GM10248 (cell line): ENCODE measurements around the gene CSK.

Experiments used
- CTCF ChIA-PET: fragments of 300-600 bp; sonication (Branson Sonifier 250); formaldehyde crosslinking; extraction: SDS; loops from one replicate; lab custom pipeline; 2021; ENCODE audit warnings: antibody characterized with exemption; lab: Yijun Ruan, JAX
- POLR2A ChIA-PET: fragments of 350-650 bp; sonication (Branson Sonifier 250); formaldehyde crosslinking; extraction: SDS; loops from one replicate; lab custom pipeline; 2020; ENCODE audit warnings: antibody characterized with exemption; lab: Yijun Ruan, JAX
- DNase-seq: peaks from one replicate; pipeline ENCODE4 v3.0.0; 2012; ENCODE audit errors: extremely low spot score
- CTCF ChIP-seq: IDR thresholded peaks from 2 replicates; pipeline ENCODE4 v1.5.1; 2012; ENCODE audit warnings: mild to moderate bottlenecking, low read depth; ENCODE audit errors: extremely low read depth, missing control alignments, control extremely low read depth

CSK gene

DNA sequence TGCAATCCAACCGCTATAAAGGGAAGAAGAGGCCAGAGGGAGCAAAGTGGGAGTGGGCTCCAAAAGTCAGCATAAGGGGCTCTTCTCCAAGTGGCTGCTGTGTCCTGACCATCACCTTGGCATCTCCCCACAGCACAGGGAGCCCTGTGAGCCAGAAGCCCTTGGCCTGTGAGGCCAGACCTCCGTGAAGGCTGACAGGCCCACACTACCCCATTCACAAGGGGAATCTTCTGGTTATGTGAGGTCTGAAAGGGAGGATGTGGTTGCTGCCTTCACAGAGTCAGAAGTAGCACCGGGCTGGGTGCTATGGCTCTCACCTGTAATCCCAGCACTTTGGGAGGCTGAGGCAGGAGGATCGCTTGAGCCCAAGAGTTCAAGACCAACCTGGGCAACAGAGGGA, 63.7 kb downstream of the CSK start:
- POLR2A ChIA-PET, result no interaction called here
- CTCF ChIA-PET, result interaction anchor here (1.0 kb wide), 1 partner anchor 13 kb away, joined by 3 read pairs; no protein-coding TSS in a partner anchor
- no peak for DNase-seq
- no peak for TF ChIP-seq CTCF

DNA sequence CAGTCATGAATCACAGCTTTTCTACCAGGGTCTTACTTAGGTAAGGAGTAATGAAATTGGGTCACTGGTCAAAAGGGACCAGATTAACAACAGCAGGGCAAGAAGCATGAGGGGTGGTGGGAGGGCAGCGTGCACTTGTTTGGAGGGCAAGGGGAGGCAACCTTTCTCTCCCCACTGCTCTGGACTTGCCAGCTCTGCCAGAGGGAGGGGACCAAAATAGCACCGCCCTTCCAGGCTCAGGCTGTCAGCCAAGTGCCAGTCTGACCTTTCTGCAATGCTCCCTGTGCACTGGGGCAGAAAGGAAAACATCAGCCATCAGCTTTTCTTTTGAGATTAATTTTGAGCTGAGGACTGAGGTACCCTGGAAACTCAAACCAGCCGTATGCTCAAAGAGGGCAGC, 65.6 kb downstream of the CSK start:
- ChIA-PET CTCF (interaction anchor here (0.8 to 2.2 kb wide), 2 partner anchors 11 to 54 kb away, joined by 3 to 10 read pairs; no protein-coding TSS in a partner anchor), POLR2A (no interaction called here)
- no peak for TF ChIP-seq CTCF
- DNase-seq, result no peak

GRCh38 chr15:74850393-74850792, 68.5 kb downstream of the CSK start:
- no peak for DNase-seq
- ChIA-PET CTCF (no interaction called here), POLR2A (no interaction called here)
- no peak for TF ChIP-seq CTCF

GRCh38 chr15:74851960-74852359, 70.1 kb downstream of the CSK start:
- no peak for TF ChIP-seq CTCF
- CTCF ChIA-PET, result interaction anchor here (0.8 to 1.9 kb wide), 5 partner anchors 8 to 50 kb away, joined by 3 to 6 read pairs (median 3); no protein-coding TSS in a partner anchor
- POLR2A ChIA-PET, result no interaction called here
- DNase-seq, result no peak
